ENCODE results near the gene FGFBP2. TPM values are rescaled to one million over a fixed set of nuclear protein-coding genes. Genes with fewer than 3 reads are reported as not detected.

FGFBP2 gene
- total and polyA plus RNA-seq, 2 experiments from 2014 or later = 0.18 to 0.56 TPM

- H3K27ac Mint-ChIP-seq = no peak overlapping the region
- no peaks in the 10 kb centered on the region for H3K36me3 Mint-ChIP-seq (ENCODE audit: low read depth)
- Histone ChIP-seq H4K20me1 (replicated peaks; ENCODE audit: insufficient read depth) (no peaks in the 10 kb centered on the region), H3K79me2 (replicated peaks; ENCODE audit: insufficient read depth) (no peaks in the 10 kb centered on the region), H3K27ac (ENCODE audit: low read depth) (no peak overlapping the region), H3K9me2 (ENCODE audit: insufficient read depth) (peaks cover 7% of the 10 kb centered on the region; the same call in 1 of the 2 replicates), H3F3A (replicated peaks; ENCODE audit: low read depth) (no peaks in the 10 kb centered on the region), H3K4me3 (no peak overlapping the region), H3K27me3 (ENCODE audit: insufficient read depth) (no peaks in the 10 kb centered on the region), H2AFZ (no peak overlapping the region), H3K4me2 (no peak overlapping the region), H3K36me3 (ENCODE audit: insufficient read depth) (no peaks in the 10 kb centered on the region), H3K4me1 (ENCODE audit: insufficient read depth) (no peaks in the 10 kb centered on the region)
- ATAC-seq = no peak
- H3K9me3 Mint-ChIP-seq = no peaks in the 10 kb centered on the region
- no peaks in the 10 kb centered on the region for H3K4me1 Mint-ChIP-seq
- TF ChIP-seq JUNB (IDR thresholded peaks at IDR 0.05; ENCODE audit: unreplicated experiment) (no peak), CREB1 (CRISPR knock-in tag; IDR thresholded peaks at IDR 0.05; ENCODE audit: low read depth) (no peak), POLR2AphosphoS5 (IDR thresholded peaks at IDR 0.05; ENCODE audit: low read depth) (no peak), EZH2 (IDR thresholded peaks at IDR 0.05; ENCODE audit: low read depth, unreplicated experiment) (no peak), EZH2phosphoT487 (IDR thresholded peaks at IDR 0.05; ENCODE audit: unreplicated experiment) (no peak), ZNF331 (CRISPR knock-in tag; IDR thresholded peaks at IDR 0.05; ENCODE audit: low read depth) (no peak), ZNF462 (CRISPR knock-in tag; IDR thresholded peaks at IDR 0.05) (no peak), STAT1 (IDR thresholded peaks at IDR 0.05; ENCODE audit: unreplicated experiment) (no peak)
- TF ChIP-seq, protein P1, sequence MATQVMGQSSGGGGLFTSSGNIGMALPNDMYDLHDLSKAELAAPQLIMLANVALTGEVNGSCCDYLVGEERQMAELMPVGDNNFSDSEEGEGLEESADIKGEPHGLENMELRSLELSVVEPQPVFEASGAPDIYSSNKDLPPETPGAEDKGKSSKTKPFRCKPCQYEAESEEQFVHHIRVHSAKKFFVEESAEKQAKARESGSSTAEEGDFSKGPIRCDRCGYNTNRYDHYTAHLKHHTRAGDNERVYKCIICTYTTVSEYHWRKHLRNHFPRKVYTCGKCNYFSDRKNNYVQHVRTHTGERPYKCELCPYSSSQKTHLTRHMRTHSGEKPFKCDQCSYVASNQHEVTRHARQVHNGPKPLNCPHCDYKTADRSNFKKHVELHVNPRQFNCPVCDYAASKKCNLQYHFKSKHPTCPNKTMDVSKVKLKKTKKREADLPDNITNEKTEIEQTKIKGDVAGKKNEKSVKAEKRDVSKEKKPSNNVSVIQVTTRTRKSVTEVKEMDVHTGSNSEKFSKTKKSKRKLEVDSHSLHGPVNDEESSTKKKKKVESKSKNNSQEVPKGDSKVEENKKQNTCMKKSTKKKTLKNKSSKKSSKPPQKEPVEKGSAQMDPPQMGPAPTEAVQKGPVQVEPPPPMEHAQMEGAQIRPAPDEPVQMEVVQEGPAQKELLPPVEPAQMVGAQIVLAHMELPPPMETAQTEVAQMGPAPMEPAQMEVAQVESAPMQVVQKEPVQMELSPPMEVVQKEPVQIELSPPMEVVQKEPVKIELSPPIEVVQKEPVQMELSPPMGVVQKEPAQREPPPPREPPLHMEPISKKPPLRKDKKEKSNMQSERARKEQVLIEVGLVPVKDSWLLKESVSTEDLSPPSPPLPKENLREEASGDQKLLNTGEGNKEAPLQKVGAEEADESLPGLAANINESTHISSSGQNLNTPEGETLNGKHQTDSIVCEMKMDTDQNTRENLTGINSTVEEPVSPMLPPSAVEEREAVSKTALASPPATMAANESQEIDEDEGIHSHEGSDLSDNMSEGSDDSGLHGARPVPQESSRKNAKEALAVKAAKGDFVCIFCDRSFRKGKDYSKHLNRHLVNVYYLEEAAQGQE (IDR thresholded peaks at IDR 0.05; ENCODE audit: unreplicated experiment) = no peak
- TF ChIP-seq, protein P2, sequence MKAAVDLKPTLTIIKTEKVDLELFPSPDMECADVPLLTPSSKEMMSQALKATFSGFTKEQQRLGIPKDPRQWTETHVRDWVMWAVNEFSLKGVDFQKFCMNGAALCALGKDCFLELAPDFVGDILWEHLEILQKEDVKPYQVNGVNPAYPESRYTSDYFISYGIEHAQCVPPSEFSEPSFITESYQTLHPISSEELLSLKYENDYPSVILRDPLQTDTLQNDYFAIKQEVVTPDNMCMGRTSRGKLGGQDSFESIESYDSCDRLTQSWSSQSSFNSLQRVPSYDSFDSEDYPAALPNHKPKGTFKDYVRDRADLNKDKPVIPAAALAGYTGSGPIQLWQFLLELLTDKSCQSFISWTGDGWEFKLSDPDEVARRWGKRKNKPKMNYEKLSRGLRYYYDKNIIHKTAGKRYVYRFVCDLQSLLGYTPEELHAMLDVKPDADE (IDR thresholded peaks at IDR 0.05) = no peak
- peaks cover 1% of the 10 kb centered on the region for H3K27me3 Mint-ChIP-seq (ENCODE audit: insufficient read depth, low read depth, poor library complexity)
- no peak for DNase-seq (ENCODE audit: low spot score)
- no peak overlapping the region for H3K4me3 Mint-ChIP-seq
Measured at GRCh38 chr4:15929540-15929939, 33.4 kb downstream of the FGFBP2 start.
